Measurements from ENCODE around the gene PLA2G4B. TPM values are rescaled to one million over a fixed set of nuclear protein-coding genes. Genes with fewer than 3 reads are reported as not detected.

The PLA2G4B gene
- total and polyA plus RNA-seq, 9 of the 15 experiments (the other 6 are each of a cell fraction or from before 2014, with no cell fraction given) = 0.07 to 6.1 (median 2.8) TPM

GRCh38 chr15:41857316-41857715 lies 18.7 kb downstream of the PLA2G4B start (continued):
- TF ChIP-seq CUX1 (CRISPR knock-in tag; IDR thresholded peaks at IDR 0.05) (no peak), L3MBTL2 (IDR thresholded peaks at IDR 0.05) (no peak), ZNF583 (CRISPR knock-in tag; IDR thresholded peaks at IDR 0.05) (no peak), ZNF253 (CRISPR knock-in tag; conservative IDR thresholded peaks at IDR 0.05) (no peak)

DNA sequence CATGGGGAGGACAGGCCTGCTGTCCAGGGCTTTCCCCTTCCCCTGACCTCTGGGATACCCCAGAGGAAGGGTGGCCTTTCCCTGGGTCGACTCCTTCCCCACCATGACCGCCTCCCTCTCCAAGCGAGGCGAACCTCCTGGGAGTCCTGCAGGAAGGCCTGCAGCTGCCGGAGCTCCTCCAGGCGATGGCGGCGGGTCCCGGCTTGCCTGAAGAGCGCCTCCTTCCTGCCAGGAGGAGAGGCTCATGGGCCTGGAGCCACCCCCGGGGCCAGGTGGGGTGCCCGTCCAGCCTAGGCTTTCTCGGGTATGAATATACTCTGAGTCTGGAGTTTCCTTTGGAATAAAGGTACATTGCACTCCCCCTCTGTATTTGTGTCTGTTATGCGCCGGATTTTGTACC lies 20.1 kb downstream of the PLA2G4B start:
- Histone ChIP-seq H3K9me1 (ENCODE audit: control insufficient read depth, insufficient read depth, low read length) (no peaks in the 10 kb centered on the region), H3K79me2 (ENCODE audit: control insufficient read depth, insufficient read depth, low read length) (no peaks in the 10 kb centered on the region), H3K4me2 (ENCODE audit: insufficient read depth, low read length) (no peak overlapping the region), H3K36me3 (ENCODE audit: control insufficient read depth, insufficient read depth, low read length) (no peaks in the 10 kb centered on the region), H3K9ac (ENCODE audit: insufficient read depth in 1 of 2, low read depth in 2 of 2, low read length in 2 of 2) (no peak overlapping the region), H3K4me3 (no peak overlapping the region), H4K20me1 (replicated peaks; ENCODE audit: control insufficient read depth, insufficient read depth, low read length) (peaks cover 13% of the 10 kb centered on the region), H3K4me1 (replicated peaks in 1 of 2; ENCODE audit: control insufficient read depth in 2 of 2, insufficient read depth in 2 of 2, low read length in 2 of 2) (peaks cover 0 to 51% of the 10 kb centered on the region in 2 experiments; a peak in 2 of 5 replicates), H3K27me3 (ENCODE audit: control insufficient read depth in 2 of 2, insufficient read depth in 2 of 2, low read length in 2 of 2) (peaks cover 56 to 94% of the 10 kb centered on the region in 2 experiments), H2AFZ (ENCODE audit: low read depth, low read length) (no peak overlapping the region), H3K9me3 (replicated peaks; ENCODE audit: control insufficient read depth, insufficient read depth, low read depth, low read length) (no peaks in the 10 kb centered on the region; the same call in 1 of the 2 replicates), H3K27ac (ENCODE audit: extremely low read depth, low read depth, low read length) (no peak overlapping the region)
- no TSS peak for BruUV-seq (replicated peaks)
- TF ChIP-seq ILK (tag; IDR thresholded peaks at IDR 0.05; ENCODE audit: borderline replicate concordance, low read depth) (no peak), GTF2B (IDR thresholded peaks at IDR 0.05; ENCODE audit: extremely low read depth, insufficient read length) (no peak), SP2 (IDR thresholded peaks at IDR 0.05; ENCODE audit: extremely low read depth, low read depth, low read length, poor library complexity, severe bottlenecking) (no peak)
- TF ChIP-seq, protein P1, sequence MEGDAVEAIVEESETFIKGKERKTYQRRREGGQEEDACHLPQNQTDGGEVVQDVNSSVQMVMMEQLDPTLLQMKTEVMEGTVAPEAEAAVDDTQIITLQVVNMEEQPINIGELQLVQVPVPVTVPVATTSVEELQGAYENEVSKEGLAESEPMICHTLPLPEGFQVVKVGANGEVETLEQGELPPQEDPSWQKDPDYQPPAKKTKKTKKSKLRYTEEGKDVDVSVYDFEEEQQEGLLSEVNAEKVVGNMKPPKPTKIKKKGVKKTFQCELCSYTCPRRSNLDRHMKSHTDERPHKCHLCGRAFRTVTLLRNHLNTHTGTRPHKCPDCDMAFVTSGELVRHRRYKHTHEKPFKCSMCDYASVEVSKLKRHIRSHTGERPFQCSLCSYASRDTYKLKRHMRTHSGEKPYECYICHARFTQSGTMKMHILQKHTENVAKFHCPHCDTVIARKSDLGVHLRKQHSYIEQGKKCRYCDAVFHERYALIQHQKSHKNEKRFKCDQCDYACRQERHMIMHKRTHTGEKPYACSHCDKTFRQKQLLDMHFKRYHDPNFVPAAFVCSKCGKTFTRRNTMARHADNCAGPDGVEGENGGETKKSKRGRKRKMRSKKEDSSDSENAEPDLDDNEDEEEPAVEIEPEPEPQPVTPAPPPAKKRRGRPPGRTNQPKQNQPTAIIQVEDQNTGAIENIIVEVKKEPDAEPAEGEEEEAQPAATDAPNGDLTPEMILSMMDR (IDR thresholded peaks at IDR 0.05 in 2 of 3, conservative IDR thresholded peaks at IDR 0.05 in 1 of 3; ENCODE audit: insufficient read depth in 2 of 3, low read depth in 1 of 3, low read length in 3 of 3) = peak in 2 of 3 experiments; percentile 26 to 45; a peak in 3 of 6 replicates
- intact Hi-C loops (cut with micrococcal nuclease) = no loop called here
- FAIRE-seq (no peak), DNase-seq (ENCODE audit: extremely low read depth in 1 of 4, low spot score in 3 of 4) (no peak), ATAC-seq (no peak)
- in situ Hi-C loops (cut with MboI) = no loop called here
- 38% methylated on average over 13 of the region's 15 CpGs for WGBS (ENCODE audit: insufficient coverage, low coverage, missing lambda C conversion rate)
- ChIA-PET CTCF (ENCODE audit: low intra/inter-chr PET ratio) (interaction anchor here (0.6 kb wide), 1 partner anchor 943 kb away, joined by 3 read pairs; no protein-coding TSS in a partner anchor), POLR2A (no interaction called here)

Measured in K562 (cell line).